Adrenal gland (tissue), 5 donors: ENCODE results near the gene KLKB1.

Experiments
- CTCF ChIP-seq, 6 experiments: fragments of 450-650 bp in 4 of 6; fragments of 200-600 bp in 2 of 6; sonication (generic) in 1 of 6; IDR thresholded peaks; 1 replicate in 5 of 6; 2 replicates in 1 of 6; pipeline versions ENCODE4 v1.5.1 to v1.8.0; 2016 to 2021; ENCODE audit warnings: antibody characterized with exemption in 6 of 6, mild to moderate bottlenecking in 2 of 6, moderate library complexity in 1 of 6
- POLR2A ChIP-seq, 2 donors: fragments of 450-650 bp; IDR thresholded peaks; one replicate each; pipeline ENCODE4 v1.6.1; 2017; ENCODE audit warnings: antibody characterized with exemption in 2 of 2, mild to moderate bottlenecking in 2 of 2, moderate library complexity in 1 of 2
- donor health status: DM: no; HTN: no; CAD: no.

- TF ChIP-seq CTCF (IDR thresholded peaks at IDR 0.05), result no peak
- TF ChIP-seq POLR2A (IDR thresholded peaks at IDR 0.05), result no peak
These were observed 66.9 kb downstream of the KLKB1 start for GRCh38 chr4:186294160-186294559.
